B cell (primary cell): ENCODE measurements around the gene GPR176. TPM values are rescaled to one million over a fixed set of nuclear protein-coding genes. Genes with fewer than 3 reads are reported as not detected.

ENCODE experiments used
- ATAC-seq: fragments of 200-7000 bp; cut with Tn5 transposase; one replicate; pipeline ENCODE4 v1.10.0; 2021; ENCODE audit warnings: low read depth, mild to moderate bottlenecking, moderate number of reproducible peaks, moderate library complexity
- CTCF ChIA-PET: fragments of 350-600 bp; sonication (Branson Sonifier 250); formaldehyde crosslinking; loops from one replicate; lab custom pipeline; 2021; ENCODE audit warnings: antibody characterized with exemption, inconsistent platforms; lab: Charles Lee
- POLR2A ChIA-PET: fragments of 350-600 bp; sonication (Branson Sonifier 250); formaldehyde crosslinking; loops from one replicate; lab custom pipeline; 2021; ENCODE audit warnings: antibody characterized with exemption; lab: Charles Lee
- DNase-seq: peaks from one replicate; pipeline ENCODE4 v3.0.0; 2013
- H2AFZ ChIP-seq: 2 replicates; pipeline ENCODE4 v1.6.1; 2012; ENCODE audit warnings: mild to moderate bottlenecking, low read depth, low read length; ENCODE audit not compliant: insufficient read depth, poor library complexity, severe bottlenecking
- H3K27ac ChIP-seq, 2 donors: 1 replicate in 1 of 2; 2 replicates in 1 of 2; pipeline ENCODE4 v1.5.1; 2012 to 2013; ENCODE audit warnings: low read length in 2 of 2, mild to moderate bottlenecking in 2 of 2, moderate library complexity in 1 of 2
- H3K27me3 ChIP-seq, 4 experiments: fragments of 200-600 bp in 1 of 4; sonication (generic) in 1 of 4; replicated peaks in 1 of 4; 1 replicate in 2 of 4; 2 replicates in 2 of 4; pipeline versions ENCODE4 v1.6.1 to v1.7.0; 2013 to 2016; ENCODE audit warnings: low read length in 3 of 4, mild to moderate bottlenecking in 2 of 4, mixed read lengths in 1 of 4, moderate library complexity in 1 of 4; ENCODE audit not compliant: insufficient read depth in 4 of 4, control insufficient read depth in 3 of 4; ENCODE audit errors: control extremely low read depth in 1 of 4
- H3K36me3 ChIP-seq, 2 experiments: replicated peaks in 1 of 2; 1 replicate in 1 of 2; 2 replicates in 1 of 2; pipeline versions ENCODE4 v1.6.1 to v1.7.1; 2013; ENCODE audit warnings: low read length in 1 of 2; ENCODE audit not compliant: insufficient read depth in 2 of 2, control insufficient read depth in 1 of 2; ENCODE audit errors: control extremely low read depth in 1 of 2, extremely low read depth in 1 of 2
- H3K4me1 ChIP-seq, 2 donors: fragments of 200-600 bp in 1 of 2; sonication (generic) in 1 of 2; 1 replicate in 1 of 2; 2 replicates in 1 of 2; pipeline versions ENCODE4 v1.5.1 to v1.6.1; 2013 to 2017; ENCODE audit warnings: low read length in 2 of 2; ENCODE audit not compliant: control insufficient read depth in 2 of 2, insufficient read depth in 2 of 2
- H3K4me2 ChIP-seq: replicated peaks from 2 replicates; pipeline ENCODE3; 2012; ENCODE audit warnings: mild to moderate bottlenecking, low read depth, low read length; ENCODE audit not compliant: poor library complexity, severe bottlenecking
- H3K4me3 ChIP-seq, 5 experiments: fragments of 200-600 bp in 1 of 5; sonication (generic) in 1 of 5; 1 replicate in 3 of 5; 2 replicates in 2 of 5; pipeline versions ENCODE4 v1.5.1 to v1.7.0; 2011 to 2016; ENCODE audit warnings: low read length in 4 of 5, mild to moderate bottlenecking in 4 of 5, low read depth in 2 of 5, control low read depth in 1 of 5, moderate library complexity in 1 of 5; ENCODE audit not compliant: insufficient read depth in 1 of 5; ENCODE audit errors: control extremely low read depth in 1 of 5, extremely low read depth in 1 of 5
- H3K79me2 ChIP-seq: fragments of 200-600 bp; sonication (generic); one replicate; pipeline ENCODE4 v1.6.0; 2016; ENCODE audit warnings: low read length; ENCODE audit not compliant: control insufficient read depth, insufficient read depth
- H3K9ac ChIP-seq: fragments of 200-600 bp; sonication (generic); 2 replicates; pipeline ENCODE4 v1.6.1; 2017; ENCODE audit warnings: mild to moderate bottlenecking, low read length, moderate library complexity
- H3K9me3 ChIP-seq, 3 donors: one replicate each; pipeline versions ENCODE4 v1.6.1 to v1.7.1; 2013; ENCODE audit warnings: low read length in 2 of 3; ENCODE audit not compliant: control insufficient read depth in 2 of 3, insufficient read depth in 1 of 3; ENCODE audit errors: control extremely low read depth in 1 of 3
- H4K20me1 ChIP-seq: 2 replicates; pipeline ENCODE4 v1.6.0; 2012; ENCODE audit warnings: mild to moderate bottlenecking, low read length; ENCODE audit not compliant: insufficient read depth, control insufficient read depth, poor library complexity, severe bottlenecking
- H3K27ac Mint-ChIP-seq: one replicate; pipeline ENCODE4 v1.8.0; 2021; ENCODE audit warnings: mixed read lengths
- H3K27me3 Mint-ChIP-seq: one replicate; pipeline ENCODE4 v1.8.0; 2021; ENCODE audit warnings: mixed read lengths
- H3K4me1 Mint-ChIP-seq: one replicate; pipeline ENCODE4 v1.8.0; 2021; ENCODE audit warnings: mixed read lengths
- H3K4me3 Mint-ChIP-seq: one replicate; pipeline ENCODE4 v1.8.0; 2021; ENCODE audit warnings: mixed read lengths
- H3K9me3 Mint-ChIP-seq: one replicate; pipeline ENCODE4 v1.8.0; 2022; ENCODE audit warnings: mixed read lengths; ENCODE audit not compliant: insufficient read depth
- EZH2 ChIP-seq: IDR thresholded peaks from 2 replicates; pipeline ENCODE4 v1.6.1; 2012; ENCODE audit warnings: borderline replicate concordance, low read depth, mild to moderate bottlenecking, moderate library complexity, low read length; ENCODE audit not compliant: insufficient read depth, poor library complexity, severe bottlenecking
- WGBS: methylation state at CpG from one replicate; pipeline ENCODE4 v1.1.5; 2013; ENCODE audit warnings: missing lambda C conversion rate; ENCODE audit not compliant: insufficient coverage; 5-methylcytosine and 5-hydroxymethylcytosine counted together
- intact Hi-C: fragments of 100-400 bp; cut with micrococcal nuclease; formaldehyde crosslinking; loops from one replicate; pipeline ENCODE4 v1.10.0; 2022
- polyA plus RNA-seq: library from polyadenylated mRNA; depleted of rRNA; stranded (reverse); fragments of >200 nt; gene quantifications from 2 replicates; pipeline ENCODE4 v1.2.3, GENCODE V29; 2012
- total RNA-seq, 2 donors: library from RNA; stranded (reverse); fragments of 120-200 nt in 1 of 2; gene quantifications; 1 replicate in 1 of 2; 2 replicates in 1 of 2; pipeline versions ENCODE4 v1.2.3 to v1.2.4, GENCODE V29; 2013 to 2022
- TF ChIP-seq, protein P1 (sequence below): fragments of 200-600 bp; IDR thresholded peaks from one replicate; pipeline ENCODE4 v1.8.0; 2022; ENCODE audit warnings: antibody characterized with exemption, mild to moderate bottlenecking

Gene GPR176
- total and polyA plus RNA-seq, 2 donors (not counting 1 experiment from before 2014, with no cell fraction given), result 0.07 to 0.30 TPM

DNA sequence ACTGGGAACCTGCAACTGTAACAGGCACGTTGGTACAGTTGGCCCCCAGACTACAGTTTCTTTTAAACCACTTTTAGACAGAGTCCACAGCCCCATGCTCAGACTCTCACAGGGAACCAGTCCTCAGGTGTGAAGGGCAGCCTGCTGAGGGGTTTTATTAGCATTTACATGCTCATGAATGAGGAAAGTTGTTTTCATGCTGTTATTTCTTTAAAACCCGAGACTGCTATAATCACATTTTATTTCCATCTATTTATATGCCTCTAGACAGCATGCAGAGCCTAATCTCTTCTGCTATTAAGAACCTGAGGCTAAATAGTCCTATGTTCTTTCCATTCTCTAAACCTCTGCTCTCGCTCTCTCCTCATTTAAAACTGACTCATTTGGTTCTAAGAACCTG is 111.2 kb downstream of the GPR176 start:
- ATAC-seq (no peak), DNase-seq (no peak)
- Histone ChIP-seq H3K27ac (no peak overlapping the region), H2AFZ (no peak overlapping the region), H3K4me1 (no peaks in the 10 kb centered on the region), H3K9ac (no peak overlapping the region), H3K79me2 (no peaks in the 10 kb centered on the region), H3K36me3 (no peaks in the 10 kb centered on the region), H3K4me2 (no peak overlapping the region), H4K20me1 (no peaks in the 10 kb centered on the region), H3K27me3 (no peaks in the 10 kb centered on the region), H3K4me3 (no peak overlapping the region), H3K9me3 (no peaks in the 10 kb centered on the region)
- no peak overlapping the region for H3K4me3 Mint-ChIP-seq
- no peak overlapping the region for H3K27ac Mint-ChIP-seq
- WGBS, result 50% methylated on average over 1 of the region's 3 CpGs
- TF ChIP-seq, protein P1, sequence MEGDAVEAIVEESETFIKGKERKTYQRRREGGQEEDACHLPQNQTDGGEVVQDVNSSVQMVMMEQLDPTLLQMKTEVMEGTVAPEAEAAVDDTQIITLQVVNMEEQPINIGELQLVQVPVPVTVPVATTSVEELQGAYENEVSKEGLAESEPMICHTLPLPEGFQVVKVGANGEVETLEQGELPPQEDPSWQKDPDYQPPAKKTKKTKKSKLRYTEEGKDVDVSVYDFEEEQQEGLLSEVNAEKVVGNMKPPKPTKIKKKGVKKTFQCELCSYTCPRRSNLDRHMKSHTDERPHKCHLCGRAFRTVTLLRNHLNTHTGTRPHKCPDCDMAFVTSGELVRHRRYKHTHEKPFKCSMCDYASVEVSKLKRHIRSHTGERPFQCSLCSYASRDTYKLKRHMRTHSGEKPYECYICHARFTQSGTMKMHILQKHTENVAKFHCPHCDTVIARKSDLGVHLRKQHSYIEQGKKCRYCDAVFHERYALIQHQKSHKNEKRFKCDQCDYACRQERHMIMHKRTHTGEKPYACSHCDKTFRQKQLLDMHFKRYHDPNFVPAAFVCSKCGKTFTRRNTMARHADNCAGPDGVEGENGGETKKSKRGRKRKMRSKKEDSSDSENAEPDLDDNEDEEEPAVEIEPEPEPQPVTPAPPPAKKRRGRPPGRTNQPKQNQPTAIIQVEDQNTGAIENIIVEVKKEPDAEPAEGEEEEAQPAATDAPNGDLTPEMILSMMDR, result no peak
- TF ChIP-seq EZH2, result no peak
- ChIA-PET CTCF (no interaction called here), POLR2A (no interaction called here)
- H3K9me3 Mint-ChIP-seq, result no peaks in the 10 kb centered on the region
- H3K4me1 Mint-ChIP-seq, result no peaks in the 10 kb centered on the region
- intact Hi-C loops, result no loop called here
- H3K27me3 Mint-ChIP-seq, result peaks cover 26% of the 10 kb centered on the region

DNA sequence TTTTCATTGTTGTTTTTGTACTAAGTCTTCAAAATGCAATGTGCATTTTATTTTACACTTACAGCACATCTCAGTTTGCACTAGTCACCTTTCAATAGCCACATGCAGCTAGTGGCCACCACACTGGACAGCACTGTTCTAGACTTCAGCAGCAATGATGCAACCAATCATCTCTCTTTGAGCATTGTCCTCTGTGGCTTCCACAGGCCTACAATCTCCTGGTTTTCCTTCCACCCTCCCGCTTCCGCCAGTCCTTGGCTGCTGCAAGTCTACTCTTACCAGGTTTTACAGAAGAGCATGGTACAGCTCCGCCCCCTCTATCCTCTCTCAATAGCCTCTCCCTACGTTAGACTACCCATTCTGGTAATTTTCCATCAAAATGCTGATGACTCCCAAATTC is 112.3 kb downstream of the GPR176 start:
- ChIA-PET CTCF (no interaction called here), POLR2A (no interaction called here)
- Histone ChIP-seq H3K36me3 (no peaks in the 10 kb centered on the region), H3K4me2 (no peak overlapping the region), H3K4me3 (no peak overlapping the region), H4K20me1 (no peaks in the 10 kb centered on the region), H3K79me2 (no peaks in the 10 kb centered on the region), H3K9me3 (no peaks in the 10 kb centered on the region), H3K4me1 (no peaks in the 10 kb centered on the region), H3K27ac (no peak overlapping the region), H3K9ac (no peak overlapping the region), H2AFZ (no peak overlapping the region), H3K27me3 (no peaks in the 10 kb centered on the region)
- no peak for ATAC-seq
- Mint-ChIP-seq H3K27me3 (peaks cover 32% of the 10 kb centered on the region), H3K27ac (no peak overlapping the region), H3K9me3 (no peaks in the 10 kb centered on the region), H3K4me1 (no peaks in the 10 kb centered on the region), H3K4me3 (no peak overlapping the region)
- no peak for DNase-seq
- intact Hi-C loops, result no loop called here
- TF ChIP-seq, protein P1, result no peak
- TF ChIP-seq EZH2, result no peak
- 84% methylated on average over 4 of the region's 4 CpGs for WGBS
